ENCODE measurements around the gene TFAP2A.

DNA sequence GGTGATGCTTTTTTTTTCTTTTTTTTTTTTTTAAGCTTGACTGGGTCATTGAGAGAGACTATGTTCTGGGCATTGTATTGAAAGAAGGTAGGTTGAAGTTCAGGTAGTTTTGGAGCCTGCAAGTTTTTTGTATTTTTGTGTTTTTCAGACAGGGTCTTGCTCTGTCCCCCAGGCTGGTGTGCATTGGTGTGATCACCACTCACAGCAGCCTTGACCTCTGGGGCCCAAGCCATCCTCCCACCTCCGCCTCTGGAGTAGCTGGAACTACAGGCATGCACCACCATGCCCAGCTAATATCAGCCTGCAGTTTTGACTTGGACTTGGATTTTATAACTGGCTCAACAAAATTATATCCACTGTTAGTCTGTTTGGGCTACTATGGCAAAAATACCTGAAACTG lies 31.7 kb upstream of the TFAP2A start:
- no peak for TF ChIP-seq EP300 (IDR thresholded peaks at IDR 0.05)
- TF ChIP-seq, protein P1, sequence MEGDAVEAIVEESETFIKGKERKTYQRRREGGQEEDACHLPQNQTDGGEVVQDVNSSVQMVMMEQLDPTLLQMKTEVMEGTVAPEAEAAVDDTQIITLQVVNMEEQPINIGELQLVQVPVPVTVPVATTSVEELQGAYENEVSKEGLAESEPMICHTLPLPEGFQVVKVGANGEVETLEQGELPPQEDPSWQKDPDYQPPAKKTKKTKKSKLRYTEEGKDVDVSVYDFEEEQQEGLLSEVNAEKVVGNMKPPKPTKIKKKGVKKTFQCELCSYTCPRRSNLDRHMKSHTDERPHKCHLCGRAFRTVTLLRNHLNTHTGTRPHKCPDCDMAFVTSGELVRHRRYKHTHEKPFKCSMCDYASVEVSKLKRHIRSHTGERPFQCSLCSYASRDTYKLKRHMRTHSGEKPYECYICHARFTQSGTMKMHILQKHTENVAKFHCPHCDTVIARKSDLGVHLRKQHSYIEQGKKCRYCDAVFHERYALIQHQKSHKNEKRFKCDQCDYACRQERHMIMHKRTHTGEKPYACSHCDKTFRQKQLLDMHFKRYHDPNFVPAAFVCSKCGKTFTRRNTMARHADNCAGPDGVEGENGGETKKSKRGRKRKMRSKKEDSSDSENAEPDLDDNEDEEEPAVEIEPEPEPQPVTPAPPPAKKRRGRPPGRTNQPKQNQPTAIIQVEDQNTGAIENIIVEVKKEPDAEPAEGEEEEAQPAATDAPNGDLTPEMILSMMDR (IDR thresholded peaks at IDR 0.05) = no peak
- no peak for TF ChIP-seq POLR2A (IDR thresholded peaks at IDR 0.05)
